WTC11 (cell line): ENCODE results near the gene FCHSD1. TPM values are rescaled to one million over a fixed set of nuclear protein-coding genes. Genes with fewer than 3 reads are reported as not detected.

Experiments
- ATAC-seq: fragments of 200-7000 bp; cut with Tn5 transposase; 2 replicates; pipeline ENCODE4 v1.10.0; 2021; ENCODE audit warnings: mild to moderate bottlenecking, moderate library complexity
- CTCF ChIA-PET: fragments of 300-600 bp; sonication (Branson Sonifier 250); formaldehyde crosslinking; loops from one replicate; lab custom pipeline; 2021; ENCODE audit warnings: antibody characterized with exemption; lab: Charles Lee
- POLR2A ChIA-PET: fragments of 350-600 bp; sonication (Branson Sonifier 250); formaldehyde crosslinking; loops from one replicate; lab custom pipeline; 2021; ENCODE audit warnings: antibody characterized with exemption; lab: Charles Lee
- DNase-seq: peaks from one replicate; pipeline ENCODE4 v3.0.0; 2021; ENCODE audit warnings: low spot score
- H3K27ac Mint-ChIP-seq: 2 replicates; pipeline ENCODE4 v1.8.0; 2021; ENCODE audit warnings: mixed read lengths
- H3K27me3 Mint-ChIP-seq: 2 replicates; pipeline ENCODE4 v1.8.0; 2021; ENCODE audit warnings: low read depth, mild to moderate bottlenecking, moderate library complexity, mixed read lengths
- H3K36me3 Mint-ChIP-seq: 2 replicates; pipeline ENCODE4 v1.8.0; 2021; ENCODE audit warnings: mixed read lengths
- H3K4me1 Mint-ChIP-seq: 2 replicates; pipeline ENCODE4 v1.8.0; 2022; ENCODE audit warnings: mixed read lengths
- H3K4me3 Mint-ChIP-seq: 2 replicates; pipeline ENCODE4 v1.8.0; 2021; ENCODE audit warnings: mild to moderate bottlenecking, moderate library complexity, mixed read lengths
- H3K9me3 Mint-ChIP-seq: 2 replicates; pipeline ENCODE4 v1.8.0; 2021; ENCODE audit warnings: mixed read lengths
- ATF1 ChIP-seq: sonication (generic); formaldehyde crosslinking; IDR thresholded peaks from 2 replicates; pipeline ENCODE4 v1.8.1; 2023; ENCODE audit warnings: mild to moderate bottlenecking, moderate library complexity, missing genetic modification reagents
- CBFB ChIP-seq: sonication (generic); formaldehyde crosslinking; IDR thresholded peaks from 2 replicates; pipeline ENCODE4 v1.8.1; 2022; ENCODE audit warnings: mild to moderate bottlenecking, low read depth, missing genetic modification reagents
- CREM ChIP-seq: sonication (generic); formaldehyde crosslinking; IDR thresholded peaks from 2 replicates; pipeline ENCODE4 v1.8.1; 2022; ENCODE audit warnings: mild to moderate bottlenecking, missing genetic modification reagents, moderate library complexity
- ELF4 ChIP-seq: sonication (generic); formaldehyde crosslinking; IDR thresholded peaks from 2 replicates; pipeline ENCODE4 v1.8.1; 2022; ENCODE audit warnings: low read depth, mild to moderate bottlenecking, moderate library complexity, missing genetic modification reagents
- JAZF1 ChIP-seq: fragments of 250-450 bp; sonication (Bioruptor Pico); IDR thresholded peaks from 2 replicates; pipeline ENCODE4 v1.9.0; 2021; ENCODE audit warnings: moderate library complexity, mild to moderate bottlenecking, inconsistent platforms
- MXD4 ChIP-seq: fragments of 250-450 bp; sonication (Bioruptor Pico); IDR thresholded peaks from 2 replicates; pipeline ENCODE4 v1.8.0; 2021; ENCODE audit warnings: mild to moderate bottlenecking, moderate library complexity, borderline replicate concordance
- NR2C2 ChIP-seq: sonication (generic); formaldehyde crosslinking; IDR thresholded peaks from 2 replicates; pipeline ENCODE4 v1.8.0; 2022; ENCODE audit warnings: mild to moderate bottlenecking, missing genetic modification reagents
- NR3C1 ChIP-seq: sonication (generic); formaldehyde crosslinking; conservative IDR thresholded peaks from 2 replicates; pipeline ENCODE4 v1.8.1; 2023; ENCODE audit warnings: low read depth, mild to moderate bottlenecking, missing genetic modification reagents
- RELA ChIP-seq: sonication (generic); formaldehyde crosslinking; IDR thresholded peaks from 2 replicates; pipeline ENCODE4 v1.8.1; 2022; ENCODE audit warnings: missing genetic modification reagents, mild to moderate bottlenecking, borderline replicate concordance
- SP1 ChIP-seq: sonication (generic); formaldehyde crosslinking; conservative IDR thresholded peaks from 2 replicates; pipeline ENCODE4 v1.8.1; 2022; ENCODE audit warnings: missing genetic modification reagents
- TEAD1 ChIP-seq: sonication (generic); formaldehyde crosslinking; IDR thresholded peaks from 2 replicates; pipeline ENCODE4 v1.8.0; 2022; ENCODE audit warnings: mild to moderate bottlenecking, missing genetic modification reagents
- ZBTB21 ChIP-seq: sonication (generic); formaldehyde crosslinking; IDR thresholded peaks from 2 replicates; pipeline ENCODE4 v1.8.1; 2023; ENCODE audit warnings: mild to moderate bottlenecking, missing genetic modification reagents, borderline replicate concordance
- ZNF138 ChIP-seq: sonication (generic); formaldehyde crosslinking; conservative IDR thresholded peaks from 2 replicates; pipeline ENCODE4 v1.8.1; 2022; ENCODE audit warnings: mild to moderate bottlenecking, moderate library complexity, missing genetic modification reagents
- ZNF317 ChIP-seq: sonication (generic); formaldehyde crosslinking; IDR thresholded peaks from 2 replicates; pipeline ENCODE4 v1.8.1; 2023; ENCODE audit warnings: low read depth, mild to moderate bottlenecking, moderate library complexity, missing genetic modification reagents, borderline replicate concordance
- ZNF671 ChIP-seq: fragments of 250-450 bp; sonication (Bioruptor Pico); IDR thresholded peaks from 2 replicates; pipeline ENCODE4 v1.8.0; 2021; ENCODE audit warnings: mild to moderate bottlenecking
- total RNA-seq: library from RNA; stranded (reverse); gene quantifications from 3 replicates; pipeline ENCODE4 v1.2.3, GENCODE V29; 2021
- TF ChIP-seq, protein P1 (sequence below): fragments of 250-450 bp; sonication (Bioruptor Pico); IDR thresholded peaks from 2 replicates; pipeline ENCODE4 v1.9.0; 2021; ENCODE audit warnings: mild to moderate bottlenecking
- TF ChIP-seq, protein P2 (sequence below): fragments of 250-450 bp; sonication (Bioruptor Pico); IDR thresholded peaks from 2 replicates; pipeline ENCODE4 v1.9.0; 2021; ENCODE audit warnings: moderate library complexity, mild to moderate bottlenecking, inconsistent platforms, borderline replicate concordance
- TF ChIP-seq, protein P3 (sequence below): sonication (generic); formaldehyde crosslinking; conservative IDR thresholded peaks from 2 replicates; pipeline ENCODE4 v1.8.1; 2022; ENCODE audit warnings: mild to moderate bottlenecking, missing genetic modification reagents
- TF ChIP-seq, protein P4 (sequence below): sonication (generic); formaldehyde crosslinking; IDR thresholded peaks from 2 replicates; pipeline ENCODE4 v1.8.1; 2023; ENCODE audit warnings: mild to moderate bottlenecking, missing genetic modification reagents
- TF ChIP-seq, protein P5 (sequence below): fragments of 200-600 bp; IDR thresholded peaks from 2 replicates; pipeline ENCODE4 v1.8.0; 2022; ENCODE audit warnings: antibody characterized with exemption
- TF ChIP-seq, protein P6 (sequence below): fragments of 250-450 bp; sonication (Bioruptor Pico); IDR thresholded peaks from 2 replicates; pipeline ENCODE4 v1.9.0; 2021; ENCODE audit warnings: mild to moderate bottlenecking

FCHSD1 gene
- total RNA-seq, 1 experiment from 2014 or later = 50.3 TPM

DNA sequence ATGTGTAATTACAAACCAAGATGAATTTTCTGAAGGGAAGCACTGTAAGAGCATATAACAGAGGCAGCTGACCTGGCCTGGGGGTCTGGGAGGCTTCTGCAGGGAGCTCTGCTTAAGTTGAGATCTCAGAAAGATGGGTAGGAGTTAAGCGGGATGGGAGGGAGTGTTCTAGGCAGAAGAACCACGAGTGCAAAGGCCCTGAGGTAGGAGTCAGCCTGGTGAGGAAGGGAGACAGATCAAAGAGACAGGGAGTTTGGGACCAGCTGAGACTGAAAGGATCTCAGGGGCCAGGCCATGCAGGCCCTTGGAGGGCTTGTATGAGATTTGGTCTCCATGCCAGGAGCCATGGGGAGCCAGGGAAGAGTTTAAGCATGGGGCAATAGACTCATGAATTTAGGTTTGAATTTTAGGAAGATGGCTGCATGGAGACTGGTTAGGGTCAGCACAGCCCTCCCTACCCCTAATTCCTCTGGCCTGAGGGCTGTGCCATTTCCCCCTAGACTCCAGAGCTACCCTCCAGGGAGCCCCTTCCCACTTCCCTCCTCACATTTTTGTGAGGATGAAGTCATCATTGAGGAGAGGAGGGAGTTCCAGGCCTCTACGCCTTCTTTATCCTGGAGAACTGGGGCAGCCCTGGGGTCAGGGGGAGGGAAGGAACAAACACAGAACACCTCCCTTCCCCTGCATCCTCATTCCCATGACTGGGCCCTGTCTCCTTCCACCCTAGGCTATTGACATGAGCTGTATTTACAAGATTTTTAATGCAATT lies 35.6 kb upstream of the FCHSD1 start (continued):
- TF ChIP-seq, protein P1, sequence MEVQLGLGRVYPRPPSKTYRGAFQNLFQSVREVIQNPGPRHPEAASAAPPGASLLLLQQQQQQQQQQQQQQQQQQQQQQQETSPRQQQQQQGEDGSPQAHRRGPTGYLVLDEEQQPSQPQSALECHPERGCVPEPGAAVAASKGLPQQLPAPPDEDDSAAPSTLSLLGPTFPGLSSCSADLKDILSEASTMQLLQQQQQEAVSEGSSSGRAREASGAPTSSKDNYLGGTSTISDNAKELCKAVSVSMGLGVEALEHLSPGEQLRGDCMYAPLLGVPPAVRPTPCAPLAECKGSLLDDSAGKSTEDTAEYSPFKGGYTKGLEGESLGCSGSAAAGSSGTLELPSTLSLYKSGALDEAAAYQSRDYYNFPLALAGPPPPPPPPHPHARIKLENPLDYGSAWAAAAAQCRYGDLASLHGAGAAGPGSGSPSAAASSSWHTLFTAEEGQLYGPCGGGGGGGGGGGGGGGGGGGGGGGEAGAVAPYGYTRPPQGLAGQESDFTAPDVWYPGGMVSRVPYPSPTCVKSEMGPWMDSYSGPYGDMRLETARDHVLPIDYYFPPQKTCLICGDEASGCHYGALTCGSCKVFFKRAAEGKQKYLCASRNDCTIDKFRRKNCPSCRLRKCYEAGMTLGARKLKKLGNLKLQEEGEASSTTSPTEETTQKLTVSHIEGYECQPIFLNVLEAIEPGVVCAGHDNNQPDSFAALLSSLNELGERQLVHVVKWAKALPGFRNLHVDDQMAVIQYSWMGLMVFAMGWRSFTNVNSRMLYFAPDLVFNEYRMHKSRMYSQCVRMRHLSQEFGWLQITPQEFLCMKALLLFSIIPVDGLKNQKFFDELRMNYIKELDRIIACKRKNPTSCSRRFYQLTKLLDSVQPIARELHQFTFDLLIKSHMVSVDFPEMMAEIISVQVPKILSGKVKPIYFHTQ (CRISPR knock-in tag) = no peak
- TF ChIP-seq ATF1 (CRISPR knock-in tag) = no peak
- TF ChIP-seq, protein P2, sequence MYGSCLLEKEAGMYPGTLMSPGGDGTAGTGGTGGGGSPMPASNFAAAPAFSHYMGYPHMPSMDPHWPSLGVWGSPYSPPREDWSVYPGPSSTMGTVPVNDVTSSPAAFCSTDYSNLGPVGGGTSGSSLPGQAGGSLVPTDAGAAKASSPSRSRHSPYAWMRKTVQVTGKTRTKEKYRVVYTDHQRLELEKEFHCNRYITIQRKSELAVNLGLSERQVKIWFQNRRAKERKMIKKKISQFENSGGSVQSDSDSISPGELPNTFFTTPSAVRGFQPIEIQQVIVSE (CRISPR knock-in tag) = no peak

DNA sequence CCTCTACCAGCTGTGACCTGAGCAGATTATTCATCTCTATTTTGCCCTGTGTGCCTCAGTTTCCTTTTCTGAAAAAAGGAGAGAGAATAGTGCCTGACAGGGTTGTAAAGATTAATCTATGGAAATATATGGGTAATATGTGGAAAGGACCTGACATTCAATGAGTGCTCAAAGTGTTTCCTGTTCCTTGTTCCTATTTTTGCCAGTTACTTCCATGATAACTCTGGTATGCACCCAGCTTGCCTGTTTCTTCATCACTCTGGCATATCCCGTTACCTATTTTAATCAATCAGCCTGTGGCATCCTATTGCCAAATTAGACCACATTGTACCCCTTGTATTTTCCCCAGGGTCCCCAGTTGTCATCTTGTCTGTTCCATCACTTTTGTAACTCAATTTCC lies 34.4 kb upstream of the FCHSD1 start:
- ChIA-PET CTCF (no interaction called here), POLR2A (no interaction called here)
- Mint-ChIP-seq H3K36me3 (no peaks in the 10 kb centered on the region), H3K4me1 (peaks cover 36% of the 10 kb centered on the region), H3K27ac (no peak overlapping the region), H3K4me3 (no peak overlapping the region), H3K27me3 (peaks cover 7% of the 10 kb centered on the region; the same call in 1 of the 2 replicates), H3K9me3 (no peaks in the 10 kb centered on the region)
- no peak for DNase-seq
- no peak for TF ChIP-seq CREM (CRISPR knock-in tag)
- TF ChIP-seq NR3C1 (CRISPR knock-in tag) = no peak
- no peak for TF ChIP-seq ZNF317
- TF ChIP-seq, protein P3, sequence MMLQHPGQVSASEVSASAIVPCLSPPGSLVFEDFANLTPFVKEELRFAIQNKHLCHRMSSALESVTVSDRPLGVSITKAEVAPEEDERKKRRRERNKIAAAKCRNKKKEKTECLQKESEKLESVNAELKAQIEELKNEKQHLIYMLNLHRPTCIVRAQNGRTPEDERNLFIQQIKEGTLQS (CRISPR knock-in tag) = no peak
- ATAC-seq = no peak

DNA sequence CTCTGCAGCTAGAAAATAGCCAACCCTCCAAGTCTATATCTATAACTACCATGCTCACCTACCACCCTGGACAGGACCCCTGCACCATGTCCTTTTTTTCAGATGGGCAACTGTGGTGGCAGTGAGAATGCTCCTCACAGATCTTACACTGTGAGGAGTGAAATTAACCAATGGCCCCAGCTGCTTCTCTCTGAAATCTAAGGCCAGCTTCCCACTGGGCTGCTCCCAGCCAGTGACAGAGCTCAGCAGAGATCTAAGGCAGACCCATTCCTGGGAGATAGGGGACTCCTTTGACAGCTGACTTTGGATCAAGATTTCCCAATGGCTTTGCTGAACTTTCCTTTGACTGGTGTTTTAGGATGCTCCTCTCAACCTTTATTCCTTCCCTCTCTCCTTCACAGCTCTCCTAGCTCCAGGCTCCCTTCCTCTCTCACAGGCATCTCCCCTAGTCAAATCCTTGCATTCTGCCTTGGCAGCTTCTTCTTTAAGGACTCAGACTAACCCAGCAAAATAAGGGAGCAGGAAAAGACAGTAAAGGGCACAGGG lies 32.5 kb upstream of the FCHSD1 start:
- H3K4me1 Mint-ChIP-seq = peaks cover 49% of the 10 kb centered on the region
- CTCF ChIA-PET = interaction anchor here (1.1 to 4.1 kb wide), 13 partner anchors 9 to 285 kb away, joined by 3 to 36 read pairs (median 5); partner anchors contain the start of genes DIAPH1, PCDH1 and RNF14
- no peak for TF ChIP-seq MXD4 (CRISPR knock-in tag)
- no peak for TF ChIP-seq ZBTB21
- TF ChIP-seq, protein P4, sequence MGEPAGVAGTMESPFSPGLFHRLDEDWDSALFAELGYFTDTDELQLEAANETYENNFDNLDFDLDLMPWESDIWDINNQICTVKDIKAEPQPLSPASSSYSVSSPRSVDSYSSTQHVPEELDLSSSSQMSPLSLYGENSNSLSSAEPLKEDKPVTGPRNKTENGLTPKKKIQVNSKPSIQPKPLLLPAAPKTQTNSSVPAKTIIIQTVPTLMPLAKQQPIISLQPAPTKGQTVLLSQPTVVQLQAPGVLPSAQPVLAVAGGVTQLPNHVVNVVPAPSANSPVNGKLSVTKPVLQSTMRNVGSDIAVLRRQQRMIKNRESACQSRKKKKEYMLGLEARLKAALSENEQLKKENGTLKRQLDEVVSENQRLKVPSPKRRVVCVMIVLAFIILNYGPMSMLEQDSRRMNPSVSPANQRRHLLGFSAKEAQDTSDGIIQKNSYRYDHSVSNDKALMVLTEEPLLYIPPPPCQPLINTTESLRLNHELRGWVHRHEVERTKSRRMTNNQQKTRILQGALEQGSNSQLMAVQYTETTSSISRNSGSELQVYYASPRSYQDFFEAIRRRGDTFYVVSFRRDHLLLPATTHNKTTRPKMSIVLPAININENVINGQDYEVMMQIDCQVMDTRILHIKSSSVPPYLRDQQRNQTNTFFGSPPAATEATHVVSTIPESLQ (CRISPR knock-in tag) = no peak
- TF ChIP-seq NR2C2 = no peak
- TF ChIP-seq, protein P3 (CRISPR knock-in tag) = no peak
- no peak for TF ChIP-seq JAZF1 (CRISPR knock-in tag)
- no peak for TF ChIP-seq ELF4 (CRISPR knock-in tag)
- TF ChIP-seq, protein P5, sequence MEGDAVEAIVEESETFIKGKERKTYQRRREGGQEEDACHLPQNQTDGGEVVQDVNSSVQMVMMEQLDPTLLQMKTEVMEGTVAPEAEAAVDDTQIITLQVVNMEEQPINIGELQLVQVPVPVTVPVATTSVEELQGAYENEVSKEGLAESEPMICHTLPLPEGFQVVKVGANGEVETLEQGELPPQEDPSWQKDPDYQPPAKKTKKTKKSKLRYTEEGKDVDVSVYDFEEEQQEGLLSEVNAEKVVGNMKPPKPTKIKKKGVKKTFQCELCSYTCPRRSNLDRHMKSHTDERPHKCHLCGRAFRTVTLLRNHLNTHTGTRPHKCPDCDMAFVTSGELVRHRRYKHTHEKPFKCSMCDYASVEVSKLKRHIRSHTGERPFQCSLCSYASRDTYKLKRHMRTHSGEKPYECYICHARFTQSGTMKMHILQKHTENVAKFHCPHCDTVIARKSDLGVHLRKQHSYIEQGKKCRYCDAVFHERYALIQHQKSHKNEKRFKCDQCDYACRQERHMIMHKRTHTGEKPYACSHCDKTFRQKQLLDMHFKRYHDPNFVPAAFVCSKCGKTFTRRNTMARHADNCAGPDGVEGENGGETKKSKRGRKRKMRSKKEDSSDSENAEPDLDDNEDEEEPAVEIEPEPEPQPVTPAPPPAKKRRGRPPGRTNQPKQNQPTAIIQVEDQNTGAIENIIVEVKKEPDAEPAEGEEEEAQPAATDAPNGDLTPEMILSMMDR = no peak
- TF ChIP-seq, protein P6, sequence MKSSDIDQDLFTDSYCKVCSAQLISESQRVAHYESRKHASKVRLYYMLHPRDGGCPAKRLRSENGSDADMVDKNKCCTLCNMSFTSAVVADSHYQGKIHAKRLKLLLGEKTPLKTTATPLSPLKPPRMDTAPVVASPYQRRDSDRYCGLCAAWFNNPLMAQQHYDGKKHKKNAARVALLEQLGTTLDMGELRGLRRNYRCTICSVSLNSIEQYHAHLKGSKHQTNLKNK (CRISPR knock-in tag) = no peak
- TF ChIP-seq SP1 (CRISPR knock-in tag) = no peak
- no peak for TF ChIP-seq TEAD1 (CRISPR knock-in tag)
- TF ChIP-seq, protein P2 (CRISPR knock-in tag) = no peak
- TF ChIP-seq CBFB (CRISPR knock-in tag) = no peak
- TF ChIP-seq ZNF138 (CRISPR knock-in tag) = no peak
- no peak for TF ChIP-seq RELA (CRISPR knock-in tag)
- TF ChIP-seq ZNF671 (CRISPR knock-in tag) = no peak
- TF ChIP-seq CREM (CRISPR knock-in tag) = no peak

More for the DNA sequence above, 32.5 kb upstream of the FCHSD1 start:
- H3K27me3 Mint-ChIP-seq = no peaks in the 10 kb centered on the region
- no peak overlapping the region for H3K27ac Mint-ChIP-seq
- DNase-seq (no peak), ATAC-seq (no peak)
- peaks cover 10% of the 10 kb centered on the region for H3K36me3 Mint-ChIP-seq
- H3K4me3 Mint-ChIP-seq = peak overlapping the region; percentile 37
- H3K9me3 Mint-ChIP-seq = no peaks in the 10 kb centered on the region
- POLR2A ChIA-PET = interaction anchor here (1.3 to 2.0 kb wide), 3 partner anchors 14 to 240 kb away, joined by 3 to 5 read pairs (median 3); partner anchors contain the start of gene DELE1
